VCaP (cell line): ENCODE results near the gene MYLK.

ENCODE experiments used
- H3K27ac ChIP-seq: fragments of 450-650 bp; 2 replicates; pipeline ENCODE4 v1.5.1; 2017
- TF ChIP-seq, protein P1 (sequence below): fragments of 450-650 bp; conservative IDR thresholded peaks from 2 replicates; pipeline ENCODE4 v1.5.1; 2017; ENCODE audit warnings: mild to moderate bottlenecking, moderate library complexity

MYLK gene

DNA sequence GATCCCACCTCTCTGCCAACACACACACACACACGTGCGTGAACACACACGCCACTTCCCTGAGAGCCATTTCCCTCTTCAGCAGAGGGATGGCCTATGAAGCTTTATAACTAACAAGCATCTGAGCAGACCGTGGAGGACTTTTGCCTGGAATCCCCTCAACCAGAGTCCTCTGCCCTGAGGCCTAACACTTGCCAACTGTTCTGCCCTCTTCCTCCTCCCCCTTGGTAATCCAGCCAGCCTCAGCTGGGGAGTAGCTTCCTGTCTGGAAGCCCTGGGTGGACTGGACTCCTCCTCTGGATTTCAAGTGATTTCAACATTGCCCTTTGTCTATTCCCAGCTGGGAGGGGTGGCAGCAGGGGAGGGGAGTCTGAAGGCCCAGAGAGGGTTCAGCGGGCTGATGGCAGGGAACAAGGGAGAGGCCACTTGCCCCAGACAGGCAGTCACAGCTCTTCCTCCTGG, 230.9 kb downstream of the MYLK start:
- TF ChIP-seq, protein P1, sequence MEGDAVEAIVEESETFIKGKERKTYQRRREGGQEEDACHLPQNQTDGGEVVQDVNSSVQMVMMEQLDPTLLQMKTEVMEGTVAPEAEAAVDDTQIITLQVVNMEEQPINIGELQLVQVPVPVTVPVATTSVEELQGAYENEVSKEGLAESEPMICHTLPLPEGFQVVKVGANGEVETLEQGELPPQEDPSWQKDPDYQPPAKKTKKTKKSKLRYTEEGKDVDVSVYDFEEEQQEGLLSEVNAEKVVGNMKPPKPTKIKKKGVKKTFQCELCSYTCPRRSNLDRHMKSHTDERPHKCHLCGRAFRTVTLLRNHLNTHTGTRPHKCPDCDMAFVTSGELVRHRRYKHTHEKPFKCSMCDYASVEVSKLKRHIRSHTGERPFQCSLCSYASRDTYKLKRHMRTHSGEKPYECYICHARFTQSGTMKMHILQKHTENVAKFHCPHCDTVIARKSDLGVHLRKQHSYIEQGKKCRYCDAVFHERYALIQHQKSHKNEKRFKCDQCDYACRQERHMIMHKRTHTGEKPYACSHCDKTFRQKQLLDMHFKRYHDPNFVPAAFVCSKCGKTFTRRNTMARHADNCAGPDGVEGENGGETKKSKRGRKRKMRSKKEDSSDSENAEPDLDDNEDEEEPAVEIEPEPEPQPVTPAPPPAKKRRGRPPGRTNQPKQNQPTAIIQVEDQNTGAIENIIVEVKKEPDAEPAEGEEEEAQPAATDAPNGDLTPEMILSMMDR: no peak

DNA sequence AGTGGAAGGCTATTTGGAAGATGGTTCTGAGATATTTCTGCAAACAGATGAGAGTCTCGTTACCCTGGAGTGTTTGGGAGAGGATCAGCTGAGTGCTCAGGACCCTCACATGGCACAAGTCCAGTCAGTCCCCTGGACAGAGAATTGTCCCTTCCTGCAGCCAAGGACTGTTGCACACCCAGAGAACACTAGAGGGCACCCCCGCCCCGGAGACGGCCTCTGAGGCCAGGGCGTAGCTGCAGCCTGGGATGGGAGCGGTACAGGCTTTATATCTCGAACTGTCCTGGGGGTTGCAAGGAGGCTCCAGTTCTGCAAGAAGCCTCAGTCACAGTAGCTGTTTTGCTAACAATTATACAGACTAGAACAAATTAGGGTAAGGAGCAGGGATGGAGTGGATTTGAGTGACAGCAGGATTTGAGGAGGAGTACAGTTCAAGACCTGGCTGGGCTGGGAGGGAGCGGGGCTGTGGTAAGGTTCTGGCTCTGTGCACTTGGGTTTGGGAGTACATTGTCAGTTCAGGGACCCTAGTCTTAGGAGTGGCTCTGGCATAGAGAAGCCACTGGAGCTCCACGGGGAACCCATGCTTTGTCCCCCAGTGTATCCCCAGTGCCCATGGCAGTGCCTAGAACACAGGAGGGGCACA, 231.7 kb downstream of the MYLK start:
- H3K27ac ChIP-seq: peak overlapping the region; percentile 35
- TF ChIP-seq, protein P1: peak; percentile 95

More for the DNA sequence above, 230.9 kb downstream of the MYLK start:
- peak overlapping the region; percentile 35 for H3K27ac ChIP-seq

DNA sequence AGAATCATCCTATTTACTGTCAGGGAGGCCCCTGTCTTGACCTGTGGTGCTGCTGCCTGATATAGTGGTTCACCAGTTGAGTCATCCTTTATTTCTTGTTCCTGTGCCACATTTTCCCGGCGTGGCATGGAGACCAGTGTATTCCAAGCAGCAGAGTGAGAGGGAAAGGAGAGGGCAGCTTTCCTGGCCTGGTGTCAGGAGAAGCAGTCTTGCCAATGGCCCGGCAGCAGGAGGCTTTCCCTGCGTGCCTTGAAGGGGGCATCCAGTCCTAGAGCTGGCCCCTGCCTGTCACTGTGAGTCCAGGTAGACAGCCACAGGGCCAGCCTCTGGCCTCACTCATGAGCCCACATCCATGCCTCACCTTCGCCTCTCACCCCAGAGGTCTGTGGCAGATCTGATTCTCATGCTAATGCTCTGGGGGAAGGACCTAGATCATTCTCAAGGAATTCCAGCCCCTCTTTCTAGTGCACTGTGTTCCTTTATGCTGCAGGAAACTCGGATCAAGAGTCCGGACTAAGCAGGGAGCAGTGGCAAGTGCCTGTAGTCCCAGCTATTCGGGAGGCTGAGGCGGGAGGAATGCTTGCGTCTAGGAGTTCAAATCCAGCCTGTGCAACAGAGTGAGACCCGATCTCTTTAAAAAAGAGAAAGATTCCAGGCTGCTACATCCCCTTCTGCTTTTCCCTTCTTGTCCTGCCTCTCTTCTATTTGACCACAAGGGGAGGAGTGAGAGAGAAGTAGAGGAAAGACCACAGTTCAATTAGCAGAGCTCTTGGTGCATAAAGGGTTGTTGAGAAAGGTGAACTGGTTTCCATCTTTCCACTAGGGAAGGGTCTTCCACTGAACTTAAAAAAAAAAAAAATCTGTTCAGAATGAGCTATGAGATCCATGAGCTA, 232.4 kb downstream of the MYLK start:
- H3K27ac ChIP-seq: peak overlapping the region; percentile 35; the same call in 1 of the 2 replicates
- TF ChIP-seq, protein P1: no peak

DNA sequence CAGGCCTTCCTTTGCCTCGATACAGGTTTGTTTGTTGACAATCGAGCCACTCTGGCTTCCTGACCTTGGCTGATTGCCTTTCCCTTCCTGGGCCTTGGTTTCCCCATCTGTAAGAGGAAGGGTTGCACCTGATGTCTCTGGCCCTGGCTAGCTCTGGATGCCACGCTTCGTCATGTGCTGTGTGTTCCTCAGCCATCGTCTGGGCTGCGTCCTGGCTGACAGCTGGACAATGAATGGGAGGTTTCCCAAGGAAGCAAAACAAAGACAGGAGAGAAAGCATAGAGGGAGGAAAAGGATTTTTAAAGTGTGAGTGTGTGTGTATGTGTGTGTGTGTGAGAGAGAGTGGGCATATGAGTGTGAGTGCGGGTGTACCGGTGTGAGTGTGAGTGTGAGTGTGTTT, 234.0 kb downstream of the MYLK start:
- TF ChIP-seq, protein P1: no peak

DNA sequence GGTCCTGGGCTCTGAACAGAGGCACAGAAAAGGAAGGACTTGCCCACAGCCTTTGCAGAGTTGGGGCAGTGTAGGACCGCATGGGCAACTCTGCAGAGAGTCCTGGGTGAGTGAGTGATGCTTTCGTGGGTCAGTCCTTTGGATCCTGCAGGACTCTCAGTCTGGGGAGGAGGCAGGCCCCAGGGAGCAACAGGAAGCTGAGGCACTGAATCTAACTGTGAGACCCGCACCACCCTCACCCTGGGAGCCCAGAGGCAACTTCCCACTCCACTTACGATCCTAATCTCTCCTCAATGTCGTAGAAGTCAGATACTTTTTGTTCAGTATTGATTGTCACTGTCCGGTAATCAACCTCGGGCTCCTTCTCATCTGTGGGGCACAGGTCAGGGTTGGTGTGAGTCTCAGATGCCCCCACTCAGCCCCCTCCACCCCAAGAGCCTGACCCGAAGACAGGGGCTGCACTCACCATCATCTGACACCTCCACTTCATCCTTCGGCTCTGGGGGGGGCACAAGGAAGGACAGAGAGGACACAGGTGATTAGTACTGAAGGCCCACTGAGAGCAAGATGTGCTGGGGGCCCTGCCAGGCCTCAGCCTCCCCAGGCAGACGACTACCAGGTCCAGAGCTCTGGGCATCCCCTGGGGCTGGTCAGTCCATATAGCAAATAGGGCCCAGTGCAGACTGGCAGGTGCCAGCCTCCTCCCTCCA, 235.3 kb downstream of the MYLK start:
- no peak overlapping the region for H3K27ac ChIP-seq
- TF ChIP-seq, protein P1: no peak

More for the DNA sequence above, 234.0 kb downstream of the MYLK start:
- H3K27ac ChIP-seq: no peak overlapping the region

DNA sequence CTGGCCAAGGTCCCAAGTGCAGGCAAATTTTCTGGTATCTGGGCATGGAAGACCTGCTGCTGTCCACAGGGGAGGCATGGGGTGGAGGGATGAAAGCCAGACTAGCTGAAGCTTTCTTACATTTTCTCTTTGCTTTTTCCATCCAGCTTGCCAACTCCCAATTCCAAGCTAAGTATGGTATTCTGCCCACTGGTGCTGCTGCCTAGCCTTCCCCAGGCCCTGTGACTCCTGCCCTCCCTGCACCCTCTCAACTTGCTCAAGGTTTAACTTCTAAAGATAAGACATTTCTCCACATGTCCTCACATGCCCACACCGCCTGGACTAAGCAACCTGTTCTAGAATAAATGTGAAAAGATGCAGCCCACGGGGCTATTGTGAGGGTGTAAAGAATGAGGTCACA, 239.8 kb downstream of the MYLK start:
- TF ChIP-seq, protein P1: no peak
- H3K27ac ChIP-seq: no peak overlapping the region

DNA sequence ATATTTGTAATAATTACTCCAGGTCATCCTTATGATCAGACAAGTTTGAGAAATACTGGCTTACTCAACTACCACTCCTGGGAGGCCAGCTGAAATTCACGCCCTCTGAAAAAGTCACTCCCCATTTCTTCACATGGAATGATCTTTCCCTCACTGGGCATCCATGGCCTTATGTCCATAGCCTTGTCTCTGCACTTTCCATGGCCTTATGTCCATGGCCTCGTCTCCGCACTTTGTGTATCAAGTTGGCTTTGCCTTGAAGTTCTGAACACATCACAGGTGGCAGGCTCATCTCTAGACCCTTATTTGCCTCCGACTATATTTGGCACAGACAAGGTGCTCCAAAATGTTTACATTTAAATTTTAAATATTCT, 241.2 kb downstream of the MYLK start:
- TF ChIP-seq, protein P1: no peak
- no peak overlapping the region for H3K27ac ChIP-seq
